HG03066 (cell line): ENCODE measurements around the gene MARS1.
A peak's percentile ranks its signal among the peaks of the same experiment; 100 is the strongest.

Experiments
- ATAC-seq: cut with Tn5 transposase; IDR thresholded peaks from one replicate; pipeline ENCODE4 v1.9.1; 2021; ENCODE audit warnings: low read depth; ENCODE audit not compliant: unreplicated experiment

MARS1 gene

DNA sequence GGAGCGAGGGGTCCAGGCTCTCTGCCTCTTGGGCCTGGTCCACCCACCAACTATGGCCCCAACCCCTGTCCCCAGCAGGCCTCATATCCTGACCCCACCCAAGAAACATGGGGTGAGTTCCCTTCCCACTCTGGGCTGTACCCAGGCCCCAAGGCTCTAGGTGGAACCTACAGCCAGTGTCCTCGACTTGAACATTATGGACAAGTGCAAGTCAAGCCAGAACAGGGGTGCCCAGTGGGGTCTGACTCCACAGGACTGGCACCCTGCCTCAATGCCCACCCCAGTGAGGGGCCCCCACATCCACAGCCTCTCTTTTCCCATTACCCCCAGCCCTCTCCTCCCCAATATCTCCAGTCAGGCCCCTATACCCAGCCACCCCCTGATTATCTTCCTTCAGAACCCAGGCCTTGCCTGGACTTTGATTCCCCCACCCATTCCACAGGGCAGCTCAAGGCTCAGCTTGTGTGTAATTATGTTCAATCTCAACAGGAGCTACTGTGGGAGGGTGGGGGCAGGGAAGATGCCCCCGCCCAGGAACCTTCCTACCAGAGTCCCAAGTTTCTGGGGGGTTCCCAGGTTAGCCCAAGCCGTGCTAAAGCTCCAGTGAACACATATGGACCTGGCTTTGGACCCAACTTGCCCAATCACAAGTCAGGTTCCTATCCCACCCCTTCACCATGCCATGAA is 16.8 kb upstream of the MARS1 start:
- ATAC-seq, result no peak

DNA sequence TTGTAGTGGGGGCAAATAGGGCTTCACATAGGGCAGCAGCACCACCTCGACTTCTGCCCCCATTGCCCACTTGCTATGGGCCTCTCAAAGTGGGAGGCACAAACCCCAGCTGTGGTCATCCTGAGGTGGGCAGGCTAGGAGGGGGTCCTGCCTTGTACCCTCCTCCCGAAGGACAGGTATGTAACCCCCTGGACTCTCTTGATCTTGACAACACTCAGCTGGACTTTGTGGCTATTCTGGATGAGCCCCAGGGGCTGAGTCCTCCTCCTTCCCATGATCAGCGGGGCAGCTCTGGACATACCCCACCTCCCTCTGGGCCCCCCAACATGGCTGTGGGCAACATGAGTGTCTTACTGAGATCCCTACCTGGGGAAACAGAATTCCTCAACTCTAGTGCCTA is 16.2 kb upstream of the MARS1 start:
- no peak for ATAC-seq

DNA sequence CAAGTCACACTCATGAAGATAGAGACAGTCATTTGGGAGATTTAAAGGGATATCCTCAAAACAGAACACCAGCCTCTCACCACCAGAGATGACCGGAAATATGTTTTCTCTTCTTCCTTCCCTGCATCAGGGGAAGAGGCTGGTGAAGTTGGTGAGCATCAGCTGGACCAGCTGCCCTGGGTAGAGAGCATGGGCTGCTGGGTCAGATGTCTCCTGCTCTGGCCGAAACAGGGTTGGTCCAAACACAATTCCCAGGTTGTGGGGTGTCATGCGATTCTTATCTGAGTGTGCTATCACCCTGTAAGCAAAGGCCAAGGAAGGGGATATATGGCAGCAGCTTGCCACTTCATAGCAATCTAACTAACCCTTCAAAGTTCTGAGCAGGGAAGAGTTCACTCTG is 15.5 kb upstream of the MARS1 start:
- ATAC-seq, result no peak

DNA sequence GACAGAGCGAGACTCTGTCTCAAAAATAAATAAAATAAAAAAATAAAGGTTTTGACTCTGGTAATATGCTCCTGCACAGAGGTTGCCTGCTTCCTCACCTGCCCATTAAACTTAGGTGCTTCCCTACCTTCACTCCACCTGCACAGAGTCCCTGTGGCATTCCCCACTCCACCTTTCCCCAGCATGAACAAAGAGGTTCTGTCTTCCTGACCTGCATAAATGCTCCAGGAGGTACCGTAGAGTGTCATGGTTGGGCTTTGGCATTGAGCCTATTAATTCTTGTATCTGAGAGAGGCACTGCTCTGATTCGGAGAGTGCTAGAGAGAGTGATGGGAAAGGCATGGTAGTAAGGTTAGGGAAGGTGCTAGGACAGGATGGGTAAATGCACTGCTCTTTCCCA is 14.5 kb upstream of the MARS1 start:
- ATAC-seq, result no peak

GRCh38 chr12:57473886-57474285 is 14.0 kb upstream of the MARS1 start:
- ATAC-seq, result no peak

- no peak for ATAC-seq
Observed at GRCh38 chr12:57474430-57474829, 13.4 kb upstream of the MARS1 start.

DNA sequence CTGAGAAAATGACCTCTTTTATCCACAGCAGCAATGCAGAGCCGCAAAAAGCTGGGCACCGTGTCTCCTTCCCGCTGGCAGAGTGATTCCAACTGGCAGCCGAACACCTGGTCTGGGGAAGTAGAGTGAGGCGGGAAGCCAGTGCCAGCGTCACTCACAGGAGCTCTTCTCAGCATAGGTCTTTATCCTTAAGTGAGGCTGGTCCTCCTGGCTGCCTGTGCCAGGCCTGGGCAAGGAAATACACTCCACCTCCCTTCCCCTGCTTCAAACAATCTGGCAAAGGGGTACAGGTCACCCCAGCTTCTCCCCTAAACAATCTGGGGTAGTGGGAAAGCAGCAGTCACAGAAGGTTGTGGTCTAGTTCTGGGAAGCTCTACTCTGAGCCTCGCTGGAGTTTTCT is 13.0 kb upstream of the MARS1 start:
- ATAC-seq, result no peak

DNA sequence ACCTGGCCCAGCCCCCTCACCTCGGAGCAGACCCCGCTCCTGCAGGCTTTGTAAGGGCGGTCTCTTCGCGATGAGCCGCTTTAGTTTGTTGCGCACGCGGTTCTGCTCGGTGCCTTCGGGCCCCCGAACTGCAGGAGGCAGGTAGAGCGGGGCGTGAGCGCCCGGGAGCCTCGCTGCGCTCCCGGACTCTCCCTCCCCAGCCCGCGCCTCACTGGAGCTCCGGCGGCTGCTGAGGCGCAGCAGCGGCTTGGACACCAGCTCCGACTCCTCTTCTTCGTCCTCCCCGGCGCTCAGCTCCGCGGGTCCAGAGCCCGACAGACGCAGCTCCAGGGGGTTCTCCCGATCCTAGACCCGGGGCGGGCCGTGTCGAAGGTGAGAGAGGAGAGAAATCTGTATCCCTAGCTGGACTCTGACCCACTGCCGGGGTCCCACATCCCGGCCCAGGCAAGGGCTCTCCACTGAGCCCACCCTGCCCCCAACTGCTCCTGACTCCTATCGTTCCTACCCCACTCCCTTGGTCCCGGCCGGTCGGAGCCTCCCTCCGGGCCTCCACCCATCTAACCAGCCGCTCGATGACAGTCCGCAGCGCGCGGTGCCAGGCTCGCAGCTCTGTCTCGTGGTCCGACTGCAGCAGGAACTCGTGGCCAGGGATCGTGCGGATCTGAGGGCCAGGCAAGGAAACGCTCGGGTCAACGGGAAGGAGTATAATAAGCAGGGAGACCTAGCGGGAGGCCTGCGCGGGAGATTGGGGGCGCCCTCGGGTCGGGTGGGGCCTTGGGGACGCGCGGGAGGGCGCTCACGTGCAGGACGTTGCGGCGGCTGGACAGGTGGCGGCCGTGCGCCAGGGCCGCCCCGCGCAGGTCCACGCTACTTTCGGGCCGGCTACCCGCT is 12.4 kb upstream of the MARS1 start:
- peak; percentile 8 for ATAC-seq

- ATAC-seq, result peak; percentile 37
Observed at GRCh38 chr12:57476162-57476992, 11.5 kb upstream of the MARS1 start.

- ATAC-seq, result no peak
Observed at GRCh38 chr12:57476993-57477709, 10.7 kb upstream of the MARS1 start.

- no peak for ATAC-seq
Observed at GRCh38 chr12:57477710-57478681, 9.9 kb upstream of the MARS1 start.

GRCh38 chr12:57479043-57479375 is 8.9 kb upstream of the MARS1 start:
- ATAC-seq, result no peak

GRCh38 chr12:57479376-57480115 is 8.3 kb upstream of the MARS1 start, which contains the start of gene ARHGAP9:
Gene ARHGAP9 (minus strand): TSS chr12:57479866. CDS start chr12:57479406, 460 bp downstream.
- ATAC-seq, result no peak

DNA sequence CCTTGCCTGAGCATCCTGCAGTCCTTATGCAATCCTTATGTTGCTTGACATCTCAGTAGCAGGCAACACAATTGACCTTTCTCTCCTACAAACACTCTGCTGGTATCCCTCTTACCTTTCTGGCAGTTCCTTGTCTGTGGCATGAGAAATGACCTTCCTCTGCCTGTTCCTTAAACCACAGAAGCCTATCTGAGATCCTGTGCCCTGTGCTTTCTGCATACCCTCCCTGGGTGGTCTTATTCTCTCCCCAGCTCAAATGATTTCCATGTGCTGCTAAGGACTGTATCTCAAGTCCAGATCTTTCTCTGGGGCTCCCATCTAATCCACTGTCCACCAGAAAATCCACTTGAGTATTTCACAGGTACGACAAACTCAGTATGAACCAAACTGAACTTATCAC is 6.2 kb upstream of the MARS1 start:
- ATAC-seq, result no peak

- ATAC-seq, result no peak
Observed at GRCh38 chr12:57483466-57483865, 4.4 kb upstream of the MARS1 start.

DNA sequence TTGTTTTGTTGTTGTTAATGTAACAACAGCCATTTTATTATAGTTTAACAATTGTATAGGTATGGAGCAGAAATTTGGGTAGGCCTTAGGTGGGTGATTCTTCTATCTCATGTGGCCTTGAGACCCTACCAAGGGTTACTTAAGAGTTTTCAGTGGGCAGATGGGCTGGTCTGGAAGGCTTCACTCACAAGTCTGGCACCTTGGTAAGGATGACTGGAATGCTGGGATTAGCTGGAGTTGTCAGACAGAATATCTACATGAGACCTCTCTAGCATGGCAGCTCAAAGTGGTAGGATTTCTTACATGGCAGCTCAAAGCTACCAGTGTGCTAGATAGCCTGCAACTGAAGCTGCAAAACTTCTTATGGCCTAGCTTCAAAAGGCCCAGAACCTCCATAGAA is 2.2 kb upstream of the MARS1 start:
- ATAC-seq, result no peak

DNA sequence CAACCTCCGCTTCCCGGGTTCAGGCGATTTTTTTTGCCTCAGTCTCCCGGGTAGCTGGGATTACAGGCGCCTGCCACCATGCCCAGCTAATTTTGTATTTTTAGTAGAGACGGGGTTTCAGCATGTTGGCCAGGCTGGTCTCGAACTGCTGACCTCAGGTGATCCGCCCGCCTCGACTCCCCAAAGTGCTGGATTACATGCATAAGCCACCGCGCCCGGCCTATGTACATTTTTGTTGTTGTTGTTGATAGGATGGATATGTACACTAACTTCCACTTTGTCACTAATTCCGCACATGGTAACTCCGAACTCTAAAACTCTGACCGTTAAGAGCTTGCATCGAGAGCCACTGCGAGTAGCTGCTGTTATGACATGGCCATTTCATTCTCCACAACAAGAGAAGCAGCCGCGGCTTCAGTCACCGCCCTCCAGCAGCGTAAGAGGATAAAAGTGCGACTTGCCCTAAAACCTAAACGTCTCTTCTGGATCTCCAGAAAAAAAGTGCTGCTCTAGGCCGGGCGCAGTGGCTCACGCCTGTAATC is 742 bp upstream of the MARS1 start:
- no peak for ATAC-seq

GRCh38 chr12:57488402-57489156 is 711 bp downstream of the MARS1 start:
- no peak for ATAC-seq
